ELF-1 (cell line): ENCODE measurements around the gene SNX25.

Experiments
- DNase-seq: peaks from one replicate; pipeline ENCODE4 v3.0.0-alpha.2; 2016; ENCODE audit warnings: low read depth, low spot score

The SNX25 gene

GRCh38 chr4:185259719-185260118 is 50.3 kb downstream of the SNX25 start:
- no peak for DNase-seq

GRCh38 chr4:185261946-185262345 is 52.5 kb downstream of the SNX25 start:
- DNase-seq, result no peak

DNA sequence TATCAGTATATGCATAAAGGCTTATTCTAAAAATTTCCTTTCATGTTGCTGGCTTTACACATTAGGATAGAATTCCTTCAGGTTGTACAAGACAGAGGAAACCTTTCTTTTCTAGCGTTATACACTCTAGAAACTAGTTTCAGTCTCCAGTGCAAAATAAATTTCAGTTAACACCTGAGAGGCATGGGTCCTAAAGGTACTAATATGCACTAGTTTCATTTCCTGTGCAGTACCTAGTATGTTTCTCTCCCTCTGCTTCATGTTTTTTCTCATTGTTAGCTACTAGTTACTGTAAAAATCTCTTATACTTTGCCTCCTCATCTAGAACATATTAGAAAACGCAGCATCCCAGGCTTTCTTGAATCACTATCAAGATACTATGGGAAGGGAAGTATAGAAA is 54.0 kb downstream of the SNX25 start:
- no peak for DNase-seq

DNA sequence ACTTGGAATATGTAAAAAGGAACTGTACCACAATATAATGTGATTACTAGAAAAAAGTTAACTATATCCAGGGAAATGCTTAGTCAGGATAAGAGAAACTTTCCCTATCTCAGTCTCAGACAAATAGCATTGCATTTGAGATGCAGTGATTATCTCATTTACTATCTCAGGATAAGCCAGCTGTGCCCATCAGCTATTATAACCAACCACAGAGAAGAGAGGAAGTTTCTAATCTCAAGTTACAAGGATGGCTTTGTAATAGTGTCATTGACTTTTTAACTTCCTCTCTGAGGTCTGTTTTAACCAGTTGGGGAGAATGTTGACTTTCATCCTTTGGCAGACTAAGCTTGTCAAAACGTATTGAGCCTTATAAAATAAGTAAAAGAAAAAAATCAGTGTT is 56.5 kb downstream of the SNX25 start:
- no peak for DNase-seq

DNA sequence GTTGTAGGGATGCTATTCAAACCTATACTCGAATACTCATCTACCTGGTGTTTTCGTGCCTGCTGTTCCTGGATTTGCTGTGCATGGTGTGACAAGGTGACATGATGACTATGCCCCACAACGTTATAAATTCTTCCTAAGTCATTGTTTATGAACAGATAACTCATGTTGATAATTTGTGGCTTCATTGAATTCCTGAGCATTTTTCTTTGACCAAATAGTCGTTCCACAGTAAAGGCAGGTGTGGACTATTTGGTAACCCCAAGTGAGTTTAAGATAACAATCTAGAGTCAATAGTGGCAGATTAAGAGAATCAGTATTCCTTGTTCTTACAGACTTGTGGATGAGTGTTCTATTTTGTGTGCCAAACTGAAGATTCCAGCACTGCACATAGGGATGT is 59.9 kb downstream of the SNX25 start:
- no peak for DNase-seq

- no peak for DNase-seq
These were observed 60.6 kb downstream of the SNX25 start for GRCh38 chr4:185270037-185270436.

DNA sequence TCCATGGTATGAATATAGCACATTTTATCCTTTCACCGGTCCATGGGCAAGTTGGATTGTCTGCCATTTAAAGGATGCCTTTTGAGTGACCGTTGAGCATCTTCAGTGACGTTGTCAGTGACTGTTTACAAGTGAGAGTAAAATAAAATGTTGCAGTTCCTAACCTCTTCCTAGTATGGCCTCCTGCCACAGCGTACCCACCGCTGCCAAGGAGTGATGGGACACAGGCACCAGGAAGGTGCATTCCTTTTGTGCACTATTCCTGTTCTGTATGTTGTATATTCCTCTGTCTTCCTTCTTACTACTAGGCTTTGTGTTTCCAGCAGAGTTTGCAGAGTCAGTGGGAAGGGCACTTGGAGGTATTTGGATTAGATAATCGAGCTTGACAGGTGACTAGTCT is 61.5 kb downstream of the SNX25 start:
- DNase-seq, result no peak

DNA sequence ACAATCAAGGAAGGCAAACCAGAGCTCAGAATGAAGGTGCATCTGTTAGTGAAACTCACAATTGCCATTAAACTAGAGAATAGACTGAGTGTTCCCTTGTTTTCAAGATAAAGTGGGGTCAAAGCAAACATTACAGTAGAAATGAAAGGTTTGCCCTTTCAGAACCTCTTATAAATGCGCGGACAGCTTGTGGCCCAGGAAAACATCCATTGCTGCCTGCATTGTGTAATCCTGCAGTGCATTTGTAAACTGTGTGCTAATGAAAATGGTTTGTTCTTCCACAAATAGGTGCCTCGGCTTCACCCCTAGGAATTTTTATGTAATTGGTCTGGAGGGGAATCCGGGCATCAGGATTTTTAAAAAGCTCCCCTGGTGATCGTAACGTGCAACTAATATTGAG is 62.8 kb downstream of the SNX25 start:
- no peak for DNase-seq

- DNase-seq, result no peak
These were observed 66.1 kb downstream of the SNX25 start for GRCh38 chr4:185275501-185275900.

GRCh38 chr4:185276036-185276435 is 66.6 kb downstream of the SNX25 start:
- no peak for DNase-seq

DNA sequence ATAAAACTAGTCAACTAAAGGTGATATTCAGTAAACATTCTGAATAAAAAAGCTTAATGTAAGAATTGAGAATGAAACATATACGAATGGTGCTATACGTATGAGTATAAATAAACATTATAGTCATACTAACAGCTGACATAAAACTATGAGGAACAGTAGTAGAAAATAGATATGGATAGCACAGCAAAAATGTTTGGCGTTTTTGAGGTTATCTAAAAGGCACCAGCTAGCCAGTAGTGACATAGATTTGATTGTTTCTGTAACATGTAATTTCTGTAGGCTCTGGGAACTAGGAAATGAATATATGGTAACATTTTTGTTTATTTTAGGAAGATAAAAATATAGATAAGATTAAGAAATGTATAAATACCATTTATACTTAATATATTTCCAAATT is 69.3 kb downstream of the SNX25 start:
- no peak for DNase-seq

DNA sequence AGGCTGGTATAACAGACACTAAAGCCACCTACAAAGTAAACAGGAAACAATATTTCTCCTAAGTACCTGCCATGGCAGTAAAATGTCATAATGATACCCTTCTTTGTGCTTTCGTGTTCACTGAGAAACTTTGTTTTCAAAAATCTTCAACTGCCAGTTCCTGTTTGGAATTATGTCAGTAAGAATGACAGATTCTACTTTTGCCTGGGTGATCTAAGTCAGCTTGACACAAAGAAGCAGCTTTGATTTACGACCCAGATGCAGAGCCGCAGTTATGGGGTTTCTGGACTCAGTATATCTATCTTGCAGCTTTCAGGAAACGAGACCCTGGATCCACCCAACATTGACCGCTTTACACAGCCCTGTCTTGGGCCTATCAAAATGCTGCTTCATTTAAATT is 71.2 kb downstream of the SNX25 start:
- DNase-seq, result no peak

DNA sequence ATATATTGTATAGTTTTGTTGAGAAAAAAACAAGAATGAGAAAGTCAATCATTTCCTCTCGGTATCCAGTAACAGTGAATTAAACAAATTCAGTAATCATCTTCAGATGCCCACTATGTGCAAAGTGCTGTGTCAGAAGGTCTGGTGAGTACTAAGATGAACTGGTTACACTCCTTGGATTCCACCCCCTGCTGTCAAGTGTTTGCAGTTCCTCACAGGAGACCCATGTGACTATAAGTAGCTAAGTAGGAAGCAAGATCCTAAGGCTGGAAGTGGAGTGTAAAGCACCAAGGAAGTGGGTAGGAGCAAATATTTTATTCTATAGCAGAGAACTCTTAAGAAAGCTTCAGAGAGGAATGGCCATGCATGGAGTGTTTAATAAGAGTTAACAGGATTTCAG is 73.6 kb downstream of the SNX25 start:
- DNase-seq, result no peak

DNA sequence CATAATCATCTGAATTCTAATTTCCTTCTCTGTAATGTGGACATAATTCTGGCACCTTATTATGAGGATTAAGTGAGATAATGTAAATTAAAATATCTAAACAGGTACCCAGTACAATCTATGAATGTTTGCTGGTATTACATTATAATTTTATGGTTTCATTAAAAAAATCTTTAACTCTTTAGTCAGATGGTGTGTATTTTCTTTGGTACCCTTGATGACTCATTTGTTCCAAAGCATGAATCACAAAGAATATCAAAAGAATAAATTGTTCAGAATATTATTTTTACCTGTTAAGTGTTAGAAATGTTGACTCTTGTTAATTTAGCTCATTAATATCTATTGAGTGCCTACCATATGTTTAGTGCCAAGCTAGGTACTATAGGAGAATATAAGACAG is 74.3 kb downstream of the SNX25 start:
- DNase-seq, result no peak

DNA sequence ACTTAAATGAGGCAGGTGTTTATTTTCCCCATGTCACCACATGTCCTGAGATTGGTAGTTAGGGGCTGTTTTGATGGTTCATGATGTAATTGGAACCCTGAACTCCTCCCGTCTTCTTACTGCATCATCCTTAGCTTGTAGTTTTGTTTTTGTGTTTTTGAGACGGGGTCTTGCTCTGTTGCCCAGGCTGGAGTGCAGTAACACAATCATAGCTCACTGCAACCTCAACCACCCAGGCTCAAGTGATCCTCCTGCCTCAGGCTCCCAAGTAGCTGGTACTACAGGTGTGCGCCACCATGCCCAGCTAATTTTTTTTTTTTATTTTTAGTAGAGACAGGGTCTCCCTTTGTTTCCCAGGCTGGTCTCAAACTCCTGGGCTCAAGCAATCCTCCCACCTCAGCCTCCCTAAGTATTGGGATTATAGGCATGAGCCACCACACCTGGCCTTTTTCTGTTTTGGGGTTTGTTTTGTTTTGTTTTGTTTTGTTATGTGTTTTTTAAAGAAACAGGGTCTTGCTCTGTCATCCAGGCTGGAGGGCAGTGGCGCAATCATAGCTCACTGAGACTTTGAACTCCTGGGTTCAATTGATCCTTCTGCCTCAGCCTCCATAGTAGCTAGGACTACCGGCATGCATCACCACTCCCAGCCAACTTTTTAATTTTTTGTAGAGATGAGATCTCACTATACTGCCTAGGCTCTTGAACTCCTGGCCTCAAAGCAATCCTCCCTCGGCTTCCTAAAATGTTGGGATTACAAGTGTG is 76.4 kb downstream of the SNX25 start:
- no peak for DNase-seq

DNA sequence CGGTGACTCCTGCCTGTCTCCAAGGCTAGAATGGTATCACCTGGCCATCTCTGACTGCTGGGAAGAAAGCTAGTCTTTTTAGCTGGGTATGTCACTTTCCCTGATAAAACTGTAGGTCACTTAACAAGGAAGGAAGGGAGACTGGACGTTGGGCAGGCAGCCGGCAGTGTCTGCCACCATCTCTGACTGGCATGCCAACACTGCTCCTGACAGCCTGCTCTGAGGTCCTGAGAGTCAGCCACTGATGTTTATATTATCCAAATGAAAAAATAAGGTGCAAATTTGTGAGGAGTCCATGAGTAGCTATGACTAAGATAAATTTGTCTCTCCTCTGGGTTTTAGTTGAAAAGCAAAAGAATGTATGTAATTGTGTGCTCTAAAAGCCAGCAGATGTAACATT is 77.2 kb downstream of the SNX25 start:
- no peak for DNase-seq

- no peak for DNase-seq
These were observed 77.6 kb downstream of the SNX25 start for GRCh38 chr4:185287031-185287430.

DNA sequence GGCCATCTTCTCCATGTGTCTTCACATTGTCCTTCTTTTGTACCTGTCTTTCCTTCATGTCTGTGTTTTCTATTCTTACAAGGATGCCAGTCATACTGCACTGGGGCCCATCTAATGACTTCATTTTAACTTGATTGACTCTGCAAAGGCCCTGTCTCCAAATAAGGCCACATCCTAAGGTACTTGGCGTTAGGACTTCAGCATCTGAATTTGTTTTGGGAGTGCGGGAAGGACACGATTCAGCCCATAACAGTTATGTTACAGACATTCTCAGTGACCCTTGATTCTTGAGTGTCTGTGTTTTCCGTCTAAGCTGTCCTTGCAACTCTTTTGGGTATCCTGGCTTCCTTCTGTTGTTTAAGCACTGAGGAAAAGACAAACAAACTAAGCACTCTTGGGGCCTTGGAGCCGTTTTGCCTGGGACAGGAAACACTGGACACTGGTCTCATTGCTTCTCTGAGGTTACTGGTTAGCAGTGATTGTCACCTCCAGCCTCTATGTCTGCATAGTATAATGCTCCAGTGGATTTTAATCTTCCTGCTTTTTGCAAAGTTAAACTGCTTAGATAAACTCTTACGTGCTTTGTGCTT is 80.7 kb downstream of the SNX25 start:
- DNase-seq, result no peak

GRCh38 chr4:185290656-185291055 is 81.3 kb downstream of the SNX25 start:
- DNase-seq, result no peak

GRCh38 chr4:185293202-185293601 is 83.8 kb downstream of the SNX25 start:
- DNase-seq, result no peak

DNA sequence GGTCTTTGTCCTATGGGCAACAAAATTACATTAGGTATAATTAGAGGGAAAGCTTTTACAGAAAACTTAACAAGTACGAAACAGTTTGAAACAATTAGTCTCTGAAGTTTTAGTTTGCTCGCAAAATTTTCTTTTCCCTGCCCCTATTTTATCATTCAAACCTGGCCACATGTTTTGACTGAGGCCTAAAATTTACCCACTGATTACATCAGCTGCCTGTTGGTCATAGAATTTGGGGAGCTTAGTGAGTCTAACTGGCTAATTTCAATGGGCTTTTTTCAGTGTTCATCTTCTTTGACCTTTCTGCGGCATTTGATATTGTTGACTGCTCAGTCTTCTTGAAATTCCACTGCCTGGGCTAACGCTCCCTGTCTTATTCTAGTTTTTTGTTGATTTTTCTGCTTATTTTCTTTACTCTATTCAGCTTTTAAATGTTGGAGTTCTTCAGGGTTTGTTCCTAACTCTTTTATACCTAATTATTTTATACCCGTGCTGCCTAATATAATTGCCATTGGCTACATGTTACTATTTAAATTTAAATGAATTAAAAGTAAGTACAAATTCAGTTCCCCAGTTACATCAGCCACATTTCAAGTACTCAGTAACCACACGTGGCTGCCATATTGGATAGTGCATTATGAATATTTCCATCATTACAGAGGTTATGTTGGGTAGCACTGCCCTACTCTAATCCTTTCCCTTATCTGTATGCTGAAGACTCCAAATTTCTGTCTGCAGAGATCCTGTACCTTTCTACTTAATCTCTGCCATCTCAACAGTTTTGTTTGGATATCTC is 87.5 kb downstream of the SNX25 start:
- no peak for DNase-seq

GRCh38 chr4:185298728-185299430 is 89.5 kb downstream of the SNX25 start:
- no peak for DNase-seq
